ENCODE measurements around the gene CFAP97. TPM values are rescaled to one million over a fixed set of nuclear protein-coding genes. Genes with fewer than 3 reads are reported as not detected.

CFAP97 gene
- total and polyA plus RNA-seq, 8 donors, result 25.7 to 46.0 (median 40.2) TPM

DNA sequence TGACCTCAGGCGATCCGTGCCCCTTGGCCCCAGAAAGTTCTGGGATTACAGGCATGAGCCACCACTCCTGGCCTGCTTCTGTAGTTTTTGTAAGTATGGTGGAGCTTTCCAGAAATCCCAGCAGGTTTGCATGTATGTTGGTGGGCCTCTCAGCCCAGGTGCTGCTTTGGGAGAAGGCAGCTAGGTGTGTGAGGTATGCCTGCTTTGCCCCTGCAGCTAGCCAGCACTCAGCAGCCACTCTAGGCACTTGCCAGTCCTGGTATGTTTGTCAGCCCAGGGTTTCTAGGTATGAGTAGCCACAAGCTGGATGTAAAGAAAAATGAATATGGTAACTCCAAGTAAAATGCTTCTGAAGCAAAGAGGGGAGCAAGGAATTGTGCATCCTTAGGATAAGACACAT lies 14.5 kb upstream of the CFAP97 start:
- H3K27me3 ChIP-seq, result peaks cover 0 to 8% of the 10 kb centered on the region in 2 donors
- ATAC-seq (peak; percentile 69), DNase-seq (no peak)
- TF ChIP-seq, protein P1, sequence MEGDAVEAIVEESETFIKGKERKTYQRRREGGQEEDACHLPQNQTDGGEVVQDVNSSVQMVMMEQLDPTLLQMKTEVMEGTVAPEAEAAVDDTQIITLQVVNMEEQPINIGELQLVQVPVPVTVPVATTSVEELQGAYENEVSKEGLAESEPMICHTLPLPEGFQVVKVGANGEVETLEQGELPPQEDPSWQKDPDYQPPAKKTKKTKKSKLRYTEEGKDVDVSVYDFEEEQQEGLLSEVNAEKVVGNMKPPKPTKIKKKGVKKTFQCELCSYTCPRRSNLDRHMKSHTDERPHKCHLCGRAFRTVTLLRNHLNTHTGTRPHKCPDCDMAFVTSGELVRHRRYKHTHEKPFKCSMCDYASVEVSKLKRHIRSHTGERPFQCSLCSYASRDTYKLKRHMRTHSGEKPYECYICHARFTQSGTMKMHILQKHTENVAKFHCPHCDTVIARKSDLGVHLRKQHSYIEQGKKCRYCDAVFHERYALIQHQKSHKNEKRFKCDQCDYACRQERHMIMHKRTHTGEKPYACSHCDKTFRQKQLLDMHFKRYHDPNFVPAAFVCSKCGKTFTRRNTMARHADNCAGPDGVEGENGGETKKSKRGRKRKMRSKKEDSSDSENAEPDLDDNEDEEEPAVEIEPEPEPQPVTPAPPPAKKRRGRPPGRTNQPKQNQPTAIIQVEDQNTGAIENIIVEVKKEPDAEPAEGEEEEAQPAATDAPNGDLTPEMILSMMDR (IDR thresholded peaks at IDR 0.05), result no peak
- no peak overlapping the region for H3K27ac ChIP-seq
- peaks cover 8 to 11% of the 10 kb centered on the region in 2 donors for H3K4me1 ChIP-seq
- intact Hi-C loops (cut with DNase I), result loop anchor here in 1 of 2 donors (10.0 kb wide), 1 partner anchor 176 kb away; the partner anchor contains the start of genes ANKRD37 and LRP2BP
- no peaks in the 10 kb centered on the region for H3K36me3 ChIP-seq
- no peak overlapping the region for H3K4me3 ChIP-seq
- no peaks in the 10 kb centered on the region for H3K9me3 ChIP-seq

DNA sequence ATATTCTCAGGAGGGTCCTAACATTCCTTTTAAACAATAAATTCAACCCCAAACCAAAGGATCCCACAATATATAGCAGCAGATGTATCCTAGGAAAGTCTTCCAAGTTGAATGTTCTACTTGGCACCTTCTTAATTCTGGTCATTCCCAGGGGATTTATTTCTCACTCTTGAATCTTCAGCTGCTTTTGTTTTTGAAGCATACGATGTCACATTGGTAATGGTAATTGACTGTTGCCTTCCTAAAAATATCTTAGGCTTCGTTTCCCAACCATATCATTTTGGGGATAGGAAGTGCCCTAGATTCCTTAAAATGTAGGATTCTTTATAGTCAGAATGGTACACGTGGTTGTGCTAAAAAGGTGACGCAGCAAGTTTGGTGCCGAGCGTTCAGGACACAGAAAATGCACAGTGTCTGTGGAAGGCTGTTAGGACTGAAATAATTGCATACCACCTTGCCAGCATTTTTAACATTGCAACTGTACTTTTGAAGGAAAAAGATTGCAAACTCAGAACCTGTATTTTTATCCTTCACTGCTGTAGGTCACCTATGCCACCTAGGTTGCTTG lies 13.7 kb upstream of the CFAP97 start:
- Histone ChIP-seq H3K27ac (no peak overlapping the region), H3K4me1 (peaks cover 8 to 11% of the 10 kb centered on the region in 2 donors), H3K4me3 (no peak overlapping the region), H3K9me3 (no peaks in the 10 kb centered on the region), H3K36me3 (no peaks in the 10 kb centered on the region), H3K27me3 (peaks cover 0 to 15% of the 10 kb centered on the region in 2 donors)
- intact Hi-C loops (cut with DNase I), result loop anchor here in 1 of 2 donors (10.0 kb wide), 1 partner anchor 177 kb away; the partner anchor contains the start of genes ANKRD37 and LRP2BP
- TF ChIP-seq, protein P1 (IDR thresholded peaks at IDR 0.05), result no peak
- ATAC-seq (peak; percentile 4), DNase-seq (no peak)

DNA sequence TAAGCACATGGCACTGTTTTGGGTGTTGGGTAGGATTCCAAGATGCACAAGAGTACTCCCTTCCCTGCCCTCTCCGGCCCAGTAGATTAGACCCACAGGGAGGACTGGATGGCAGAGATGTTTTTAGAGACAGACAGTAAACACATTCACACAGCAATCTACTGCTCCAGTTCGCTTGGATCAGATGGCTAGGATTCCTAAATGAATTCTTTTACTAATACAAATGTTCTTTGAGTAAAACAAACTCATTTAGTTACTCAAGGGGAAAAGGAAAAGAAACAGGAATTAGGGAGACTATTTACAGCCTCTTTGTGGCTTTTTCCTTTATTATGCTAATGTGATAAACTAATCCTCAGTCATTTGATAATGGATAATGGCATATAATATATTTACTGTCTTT lies 11.5 kb upstream of the CFAP97 start:
- DNase-seq, result no peak
- H3K27ac ChIP-seq, result no peak overlapping the region
- peaks cover 8 to 13% of the 10 kb centered on the region in 2 donors for H3K4me1 ChIP-seq
- no peak overlapping the region for H3K4me3 ChIP-seq
- H3K9me3 ChIP-seq, result no peaks in the 10 kb centered on the region
- H3K36me3 ChIP-seq, result no peaks in the 10 kb centered on the region
- TF ChIP-seq, protein P1 (IDR thresholded peaks at IDR 0.05), result no peak
- intact Hi-C loops (cut with DNase I), result loop anchor here in 1 of 2 donors (10.0 kb wide), 1 partner anchor 180 kb away; the partner anchor contains the start of genes ANKRD37 and LRP2BP
- no peak for ATAC-seq
- H3K27me3 ChIP-seq, result peaks cover 0 to 37% of the 10 kb centered on the region in 2 donors

DNA sequence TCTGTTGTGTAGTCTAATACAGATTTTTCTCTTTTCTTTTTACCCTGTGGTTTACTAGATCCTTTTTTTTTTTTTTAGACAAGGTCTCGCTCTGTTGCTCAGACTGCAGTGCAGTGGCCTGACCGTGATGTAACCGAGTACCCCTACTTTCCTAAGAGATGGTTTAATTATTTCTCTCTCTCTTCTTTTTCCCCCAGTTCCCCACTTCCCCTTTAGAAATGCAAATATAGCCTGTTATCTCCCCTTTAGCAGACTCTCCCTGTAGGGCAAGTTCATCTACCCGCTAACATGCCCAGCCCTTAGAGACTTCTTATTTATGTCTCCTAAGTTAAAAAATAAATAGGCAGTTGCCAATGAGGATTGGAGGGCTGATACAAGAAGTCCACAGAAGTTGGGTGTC lies 10.1 kb upstream of the CFAP97 start:
- H3K27ac ChIP-seq, result no peak overlapping the region
- H3K4me1 ChIP-seq, result peaks cover 0 to 12% of the 10 kb centered on the region in 2 donors
- no peaks in the 10 kb centered on the region for H3K9me3 ChIP-seq
- no peak overlapping the region for H3K4me3 ChIP-seq
- H3K36me3 ChIP-seq, result no peaks in the 10 kb centered on the region
- intact Hi-C loops (cut with DNase I), result loop anchor here in 1 of 2 donors (10.0 kb wide), 1 partner anchor 181 kb away; the partner anchor contains the start of genes ANKRD37 and LRP2BP
- TF ChIP-seq, protein P1 (IDR thresholded peaks at IDR 0.05), result no peak
- ATAC-seq (no peak), DNase-seq (no peak)
- peaks cover 0 to 51% of the 10 kb centered on the region in 2 donors for H3K27me3 ChIP-seq

DNA sequence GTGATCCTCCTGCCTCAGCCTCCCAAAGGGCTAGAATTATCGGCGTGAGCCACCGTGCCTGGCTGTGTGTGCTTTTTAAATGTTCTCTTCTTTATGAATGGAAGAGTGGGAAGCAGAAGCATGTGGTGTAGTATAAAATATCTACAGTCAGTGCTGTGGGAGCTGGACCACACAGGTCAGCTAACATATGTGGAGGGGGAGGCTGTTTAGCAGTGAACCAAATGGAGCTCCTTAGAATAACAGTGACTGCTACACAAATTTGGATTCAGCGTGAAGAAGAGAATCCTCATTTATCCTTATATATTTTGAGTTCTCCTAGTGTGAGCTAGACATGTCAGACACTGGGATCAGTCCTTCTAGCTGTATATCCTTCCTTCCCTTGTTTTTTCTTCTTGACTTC lies 8.8 kb upstream of the CFAP97 start:
- Histone ChIP-seq H3K36me3 (no peaks in the 10 kb centered on the region), H3K27ac (no peak overlapping the region), H3K4me1 (peaks cover 0 to 16% of the 10 kb centered on the region in 2 donors), H3K27me3 (peaks cover 0 to 64% of the 10 kb centered on the region in 2 donors), H3K4me3 (peak overlapping the region in 1 of 2 donors; percentile 58), H3K9me3 (no peaks in the 10 kb centered on the region)
- intact Hi-C loops (cut with DNase I), result loop anchor here in 1 of 2 donors (10.0 kb wide), 1 partner anchor 182 kb away; the partner anchor contains the start of genes ANKRD37 and LRP2BP
- TF ChIP-seq, protein P1 (IDR thresholded peaks at IDR 0.05), result no peak
- DNase-seq (no peak), ATAC-seq (no peak)
